ENCODE results near the gene GBF1.

DNA sequence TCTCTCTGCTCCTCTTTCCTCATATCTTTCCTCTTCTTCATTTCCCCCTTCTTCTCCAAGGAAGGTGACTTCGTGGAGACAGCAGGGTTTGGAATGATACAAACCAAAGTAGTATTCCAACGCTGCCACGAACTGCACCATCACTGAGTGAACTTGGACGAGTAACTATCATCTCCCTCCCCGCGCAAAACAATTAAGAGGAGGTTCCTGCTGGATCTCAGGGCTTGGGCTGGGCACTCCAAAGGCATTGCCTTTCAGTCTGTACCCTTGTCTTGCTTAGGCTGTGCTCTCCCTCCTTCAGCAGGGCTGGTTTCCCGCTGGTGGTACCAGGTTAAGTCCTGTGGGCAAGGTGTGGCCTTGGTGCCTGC lies 3.2 kb upstream of the GBF1 start:
- TF ChIP-seq POLR2A (IDR thresholded peaks at IDR 0.05): no peak
- TF ChIP-seq, protein P1, sequence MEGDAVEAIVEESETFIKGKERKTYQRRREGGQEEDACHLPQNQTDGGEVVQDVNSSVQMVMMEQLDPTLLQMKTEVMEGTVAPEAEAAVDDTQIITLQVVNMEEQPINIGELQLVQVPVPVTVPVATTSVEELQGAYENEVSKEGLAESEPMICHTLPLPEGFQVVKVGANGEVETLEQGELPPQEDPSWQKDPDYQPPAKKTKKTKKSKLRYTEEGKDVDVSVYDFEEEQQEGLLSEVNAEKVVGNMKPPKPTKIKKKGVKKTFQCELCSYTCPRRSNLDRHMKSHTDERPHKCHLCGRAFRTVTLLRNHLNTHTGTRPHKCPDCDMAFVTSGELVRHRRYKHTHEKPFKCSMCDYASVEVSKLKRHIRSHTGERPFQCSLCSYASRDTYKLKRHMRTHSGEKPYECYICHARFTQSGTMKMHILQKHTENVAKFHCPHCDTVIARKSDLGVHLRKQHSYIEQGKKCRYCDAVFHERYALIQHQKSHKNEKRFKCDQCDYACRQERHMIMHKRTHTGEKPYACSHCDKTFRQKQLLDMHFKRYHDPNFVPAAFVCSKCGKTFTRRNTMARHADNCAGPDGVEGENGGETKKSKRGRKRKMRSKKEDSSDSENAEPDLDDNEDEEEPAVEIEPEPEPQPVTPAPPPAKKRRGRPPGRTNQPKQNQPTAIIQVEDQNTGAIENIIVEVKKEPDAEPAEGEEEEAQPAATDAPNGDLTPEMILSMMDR (IDR thresholded peaks at IDR 0.05): no peak

Data from Peyer's patch (tissue), 4 donors.